HepG2 (cell line): Measurements from ENCODE around the gene NID2. TPM values are rescaled to one million over a fixed set of nuclear protein-coding genes. Genes with fewer than 3 reads are reported as not detected.

Experiments used
- ATAC-seq: fragments of 200-7000 bp; cut with Tn5 transposase; 3 replicates; pipeline ENCODE4 v1.9.1; 2020; ENCODE audit warnings: mild to moderate bottlenecking, moderate library complexity
- BruUV-seq: library from RNA; stranded (reverse); fragments of 400-500 nt; replicated peaks from 2 replicates; lab custom pipeline; 2021; lab: Mats Ljungman, UMichigan
- CTCF ChIA-PET: fragments of 300-600 bp; formaldehyde crosslinking; extraction: SDS; loops from one replicate; lab custom pipeline; 2021; ENCODE audit warnings: low total read pairs, inconsistent platforms, low intra/inter-chr PET ratio; lab: Yijun Ruan, JAX
- POLR2A ChIA-PET: fragments of 350-600 bp; sonication (Branson Sonifier 250); formaldehyde crosslinking; loops from one replicate; lab custom pipeline; 2020; ENCODE audit warnings: antibody characterized with exemption, inconsistent platforms; lab: Yijun Ruan, JAX
- DNase-seq: peaks from one replicate; pipeline ENCODE4 v3.0.0-alpha.2; 2015; ENCODE audit warnings: low spot score
- FAIRE-seq: peaks from 3 replicates; lab custom pipeline; 2011; peaks lifted over from hg19 to GRCh38; lab: Jason Lieb, UNC
- H2AFZ ChIP-seq: one replicate; pipeline ENCODE4 v1.6.1; 2011; ENCODE audit warnings: low read length, inconsistent platforms
- H3K27ac ChIP-seq: fragments of 300-600 bp; 3 replicates; pipeline ENCODE4 v1.8.0; 2011; ENCODE audit warnings: mixed run types, mild to moderate bottlenecking, mixed read lengths, low read length, inconsistent platforms; ENCODE audit not compliant: insufficient read depth; ENCODE audit errors: extremely low read length
- H3K27me3 ChIP-seq, 2 experiments: fragments of 200-600 bp in 1 of 2; 2 replicates in 1 of 2; 3 replicates in 1 of 2; pipeline versions ENCODE4 v1.6.0 to v1.8.0; 2011; ENCODE audit warnings: low read length in 2 of 2, mild to moderate bottlenecking in 2 of 2, moderate library complexity in 2 of 2, inconsistent platforms in 1 of 2; ENCODE audit not compliant: insufficient read depth in 2 of 2, control insufficient read depth in 1 of 2
- H3K36me3 ChIP-seq, 2 experiments: fragments of 200-600 bp in 1 of 2; replicated peaks in 1 of 2; 2 replicates in 1 of 2; 3 replicates in 1 of 2; pipeline versions ENCODE4 v1.5.1 to v1.8.0; 2011; ENCODE audit warnings: low read length in 2 of 2, inconsistent platforms in 1 of 2; ENCODE audit not compliant: insufficient read depth in 2 of 2, control insufficient read depth in 1 of 2
- H3K4me1 ChIP-seq: 2 replicates; pipeline ENCODE4 v1.5.1; 2012; ENCODE audit warnings: low read length, inconsistent platforms; ENCODE audit not compliant: insufficient read depth
- H3K4me2 ChIP-seq: 2 replicates; pipeline ENCODE4 v1.6.0; 2011; ENCODE audit warnings: low read depth, low read length, inconsistent platforms
- H3K4me3 ChIP-seq, 3 experiments: fragments of 200-600 bp in 1 of 3; sonication (generic), shearing (Covaris generic) in 1 of 3; replicated peaks in 1 of 3; 2 replicates each; pipeline ENCODE4 v1.5.1; 2011 to 2016; ENCODE audit warnings: low read length in 3 of 3, inconsistent platforms in 2 of 3, low read depth in 2 of 3, mild to moderate bottlenecking in 2 of 3, control low read depth in 1 of 3, mixed read lengths in 1 of 3; ENCODE audit not compliant: insufficient read depth in 1 of 3
- H3K79me2 ChIP-seq: one replicate; pipeline ENCODE4 v1.6.1; 2011; ENCODE audit warnings: low read length, inconsistent platforms; ENCODE audit not compliant: insufficient read depth
- H3K9ac ChIP-seq: 2 replicates; pipeline ENCODE4 v1.6.0; 2011; ENCODE audit warnings: mild to moderate bottlenecking, low read depth, low read length, inconsistent platforms; ENCODE audit not compliant: insufficient read depth
- H3K9me3 ChIP-seq: 2 replicates; pipeline ENCODE4 v1.5.1; 2012; ENCODE audit warnings: mild to moderate bottlenecking, low read length
- H4K20me1 ChIP-seq: 2 replicates; pipeline ENCODE4 v1.6.0; 2011; ENCODE audit warnings: inconsistent platforms, mild to moderate bottlenecking, low read length, moderate library complexity; ENCODE audit not compliant: insufficient read depth
- AHR ChIP-seq: IDR thresholded peaks from 2 replicates; pipeline ENCODE4 v1.6.1; 2018; ENCODE audit warnings: missing genetic modification reagents, missing compliant biosample characterization
- EZH2 ChIP-seq: conservative IDR thresholded peaks from 2 replicates; pipeline ENCODE4 v1.6.1; 2012; ENCODE audit warnings: mild to moderate bottlenecking, low read depth, low read length, moderate library complexity
- FOXK2 ChIP-seq: fragments of 450-650 bp; IDR thresholded peaks from 2 replicates; pipeline ENCODE4 v1.6.1; 2016
- RFX3 ChIP-seq: IDR thresholded peaks from 2 replicates; pipeline ENCODE4 v1.6.1; 2016; ENCODE audit warnings: missing biosample characterization, missing genetic modification reagents
- SOX5 ChIP-seq: IDR thresholded peaks from 2 replicates; pipeline ENCODE4 v1.6.1; 2016; ENCODE audit warnings: borderline replicate concordance
- TGIF2 ChIP-seq: IDR thresholded peaks from 2 replicates; pipeline ENCODE4 v1.6.1; 2016; ENCODE audit warnings: control low read depth, missing compliant biosample characterization
- TMF1 ChIP-seq: sonication (generic); formaldehyde crosslinking; IDR thresholded peaks from 2 replicates; pipeline ENCODE4 v1.8.1; 2022; ENCODE audit warnings: low read depth, missing genetic modification reagents
- ZEB1 ChIP-seq: IDR thresholded peaks from 2 replicates; pipeline ENCODE4 v1.6.1; 2012; ENCODE audit warnings: mild to moderate bottlenecking, low read depth, inconsistent platforms; ENCODE audit not compliant: insufficient replicate concordance
- ZNF207 ChIP-seq: fragments of 450-650 bp; IDR thresholded peaks from 2 replicates; pipeline ENCODE4 v1.6.1; 2016; ENCODE audit warnings: antibody characterized with exemption, borderline replicate concordance
- ZNF550 ChIP-seq: sonication (generic); formaldehyde crosslinking; IDR thresholded peaks from 2 replicates; pipeline ENCODE4 v1.4.0; 2020; ENCODE audit warnings: mild to moderate bottlenecking, missing genetic modification reagents, borderline replicate concordance
- in situ Hi-C: cut with HindIII; loops from 2 replicates; pipeline ENCODE4 v1.10.0; 2017; ENCODE audit warnings: low pct_unique_long_range_greater_than_20kb; ENCODE audit not compliant: extremely low pct_ligation_motif_present
- intact Hi-C: fragments of 100-400 bp; cut with micrococcal nuclease; formaldehyde crosslinking; loops from one replicate; pipeline ENCODE4 v1.10.0; 2022; ENCODE audit not compliant: unreplicated experiment
- polyA plus RNA-seq, 8 experiments: library from polyadenylated mRNA; depleted of rRNA in 3 of 8; stranded (reverse) in 7 of 8; unstranded in 1 of 8; fragments of >200 nt; fragmentation: Illumina TruSeq in 4 of 8; extraction: Trizol in 4 of 8; gene quantifications; 2 replicates each; pipeline versions ENCODE4 v1.2.1 to v1.2.3, GENCODE V29; 2011 to 2016; ENCODE audit warnings: low read depth in 4 of 8, missing spikeins in 1 of 8, mixed read lengths in 1 of 8; ENCODE audit not compliant: insufficient read depth in 1 of 8
- total RNA-seq, 5 experiments: library from RNA; depleted of rRNA; stranded (reverse); fragments of >200 nt; fragmentation: Illumina TruSeq; extraction: Trizol; gene quantifications; 2 replicates each; pipeline ENCODE4 v1.2.3, GENCODE V29; 2016; ENCODE audit warnings: low read depth in 1 of 5
- TF ChIP-seq, protein P1 (sequence below): IDR thresholded peaks from 2 replicates; pipeline ENCODE4 v1.6.1; 2012; ENCODE audit warnings: low read length, improper control_type of control experiment
- TF ChIP-seq, protein P2 (sequence below): sonication (generic); formaldehyde crosslinking; conservative IDR thresholded peaks from 2 replicates; pipeline ENCODE4 v1.8.0; 2022; ENCODE audit warnings: mild to moderate bottlenecking, moderate library complexity, missing genetic modification reagents

The NID2 gene
- total and polyA plus RNA-seq, 2 of the 13 experiments (the other 11 are each of a cell fraction or from before 2014, with no cell fraction given) = 0.11 TPM; not detected in 1

DNA sequence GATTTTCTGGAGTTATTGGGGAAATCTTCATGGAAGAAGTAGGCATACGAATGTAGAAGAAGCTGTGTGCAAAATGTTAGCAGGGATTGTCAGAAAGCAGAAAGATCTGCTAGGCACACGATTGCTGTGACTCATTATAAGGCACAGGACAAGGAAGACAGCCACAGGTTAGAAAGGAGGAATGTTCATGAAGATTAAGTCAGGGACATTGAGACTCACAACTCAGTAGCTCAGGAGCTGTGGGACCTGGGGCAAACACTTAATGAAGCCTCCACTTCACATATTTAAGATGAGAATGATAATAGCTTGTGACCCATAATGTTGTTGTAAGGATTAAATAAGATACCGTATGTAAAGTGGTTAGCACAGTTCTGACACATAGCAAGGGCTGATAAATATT, 106.1 kb downstream of the NID2 start (continued):
- TF ChIP-seq, protein P1, sequence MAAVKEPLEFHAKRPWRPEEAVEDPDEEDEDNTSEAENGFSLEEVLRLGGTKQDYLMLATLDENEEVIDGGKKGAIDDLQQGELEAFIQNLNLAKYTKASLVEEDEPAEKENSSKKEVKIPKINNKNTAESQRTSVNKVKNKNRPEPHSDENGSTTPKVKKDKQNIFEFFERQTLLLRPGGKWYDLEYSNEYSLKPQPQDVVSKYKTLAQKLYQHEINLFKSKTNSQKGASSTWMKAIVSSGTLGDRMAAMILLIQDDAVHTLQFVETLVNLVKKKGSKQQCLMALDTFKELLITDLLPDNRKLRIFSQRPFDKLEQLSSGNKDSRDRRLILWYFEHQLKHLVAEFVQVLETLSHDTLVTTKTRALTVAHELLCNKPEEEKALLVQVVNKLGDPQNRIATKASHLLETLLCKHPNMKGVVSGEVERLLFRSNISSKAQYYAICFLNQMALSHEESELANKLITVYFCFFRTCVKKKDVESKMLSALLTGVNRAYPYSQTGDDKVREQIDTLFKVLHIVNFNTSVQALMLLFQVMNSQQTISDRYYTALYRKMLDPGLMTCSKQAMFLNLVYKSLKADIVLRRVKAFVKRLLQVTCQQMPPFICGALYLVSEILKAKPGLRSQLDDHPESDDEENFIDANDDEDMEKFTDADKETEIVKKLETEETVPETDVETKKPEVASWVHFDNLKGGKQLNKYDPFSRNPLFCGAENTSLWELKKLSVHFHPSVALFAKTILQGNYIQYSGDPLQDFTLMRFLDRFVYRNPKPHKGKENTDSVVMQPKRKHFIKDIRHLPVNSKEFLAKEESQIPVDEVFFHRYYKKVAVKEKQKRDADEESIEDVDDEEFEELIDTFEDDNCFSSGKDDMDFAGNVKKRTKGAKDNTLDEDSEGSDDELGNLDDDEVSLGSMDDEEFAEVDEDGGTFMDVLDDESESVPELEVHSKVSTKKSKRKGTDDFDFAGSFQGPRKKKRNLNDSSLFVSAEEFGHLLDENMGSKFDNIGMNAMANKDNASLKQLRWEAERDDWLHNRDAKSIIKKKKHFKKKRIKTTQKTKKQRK = no peak
- no peak for TF ChIP-seq ZNF550 (CRISPR knock-in tag)
- TF ChIP-seq TGIF2 = no peak
- no peak for TF ChIP-seq EZH2
- no peak for TF ChIP-seq ZEB1
- no peak for TF ChIP-seq ZNF207
- TF ChIP-seq FOXK2 = no peak
- TF ChIP-seq AHR (CRISPR knock-in tag) = no peak
- no peak for TF ChIP-seq TMF1 (CRISPR knock-in tag)

DNA sequence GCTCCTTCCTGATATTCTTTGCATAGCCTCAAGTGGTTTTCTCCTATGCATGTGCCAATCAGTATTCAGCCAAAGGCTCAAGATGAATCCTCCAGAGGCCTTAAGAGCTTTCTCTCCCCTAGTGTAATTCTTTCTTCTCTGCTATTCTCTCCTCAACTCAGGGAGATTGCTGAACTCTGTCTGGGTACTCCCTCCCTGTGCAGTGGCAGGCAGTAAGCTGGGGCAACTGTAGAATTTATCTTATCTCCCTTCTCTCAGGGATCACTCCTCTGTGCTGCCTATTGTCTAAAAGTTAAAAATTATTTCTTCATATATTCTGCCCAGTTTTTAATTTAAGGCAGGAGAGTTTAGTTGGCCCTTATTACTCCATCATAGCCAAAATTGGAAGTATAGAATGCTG, 108.0 kb downstream of the NID2 start:
- H3K4me3 ChIP-seq = no peak overlapping the region
- no peak overlapping the region for H3K27ac ChIP-seq
- H4K20me1 ChIP-seq = no peaks in the 10 kb centered on the region
- in situ Hi-C loops = no loop called here
- H3K36me3 ChIP-seq = no peaks in the 10 kb centered on the region
- no peaks in the 10 kb centered on the region for H3K79me2 ChIP-seq
- no peak for ATAC-seq
- H3K9ac ChIP-seq = no peak overlapping the region
- DNase-seq = no peak
- CTCF ChIA-PET = no interaction called here
- H3K27me3 ChIP-seq = no peaks in the 10 kb centered on the region
- H2AFZ ChIP-seq = no peak overlapping the region
- H3K9me3 ChIP-seq = peaks cover 14% of the 10 kb centered on the region; the same call in 1 of the 2 replicates
- BruUV-seq = no TSS peak
- no peak overlapping the region for H3K4me2 ChIP-seq
- no peak for FAIRE-seq
- POLR2A ChIA-PET = no interaction called here
- intact Hi-C loops = no loop called here
- H3K4me1 ChIP-seq = no peaks in the 10 kb centered on the region
- TF ChIP-seq, protein P2, sequence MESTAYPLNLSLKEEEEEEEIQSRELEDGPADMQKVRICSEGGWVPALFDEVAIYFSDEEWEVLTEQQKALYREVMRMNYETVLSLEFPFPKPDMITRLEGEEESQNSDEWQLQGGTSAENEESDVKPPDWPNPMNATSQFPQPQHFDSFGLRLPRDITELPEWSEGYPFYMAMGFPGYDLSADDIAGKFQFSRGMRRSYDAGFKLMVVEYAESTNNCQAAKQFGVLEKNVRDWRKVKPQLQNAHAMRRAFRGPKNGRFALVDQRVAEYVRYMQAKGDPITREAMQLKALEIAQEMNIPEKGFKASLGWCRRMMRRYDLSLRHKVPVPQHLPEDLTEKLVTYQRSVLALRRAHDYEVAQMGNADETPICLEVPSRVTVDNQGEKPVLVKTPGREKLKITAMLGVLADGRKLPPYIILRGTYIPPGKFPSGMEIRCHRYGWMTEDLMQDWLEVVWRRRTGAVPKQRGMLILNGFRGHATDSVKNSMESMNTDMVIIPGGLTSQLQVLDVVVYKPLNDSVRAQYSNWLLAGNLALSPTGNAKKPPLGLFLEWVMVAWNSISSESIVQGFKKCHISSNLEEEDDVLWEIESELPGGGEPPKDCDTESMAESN (CRISPR knock-in tag) = no peak
- no peak for TF ChIP-seq SOX5 (CRISPR knock-in tag)
- TF ChIP-seq RFX3 = no peak
